ENCODE results near the gene KRTAP27-1. TPM values are rescaled to one million over a fixed set of nuclear protein-coding genes. Genes with fewer than 3 reads are reported as not detected.

Gene KRTAP27-1
- total and polyA plus RNA-seq, 2 experiments from 2014 or later: not detected

DNA sequence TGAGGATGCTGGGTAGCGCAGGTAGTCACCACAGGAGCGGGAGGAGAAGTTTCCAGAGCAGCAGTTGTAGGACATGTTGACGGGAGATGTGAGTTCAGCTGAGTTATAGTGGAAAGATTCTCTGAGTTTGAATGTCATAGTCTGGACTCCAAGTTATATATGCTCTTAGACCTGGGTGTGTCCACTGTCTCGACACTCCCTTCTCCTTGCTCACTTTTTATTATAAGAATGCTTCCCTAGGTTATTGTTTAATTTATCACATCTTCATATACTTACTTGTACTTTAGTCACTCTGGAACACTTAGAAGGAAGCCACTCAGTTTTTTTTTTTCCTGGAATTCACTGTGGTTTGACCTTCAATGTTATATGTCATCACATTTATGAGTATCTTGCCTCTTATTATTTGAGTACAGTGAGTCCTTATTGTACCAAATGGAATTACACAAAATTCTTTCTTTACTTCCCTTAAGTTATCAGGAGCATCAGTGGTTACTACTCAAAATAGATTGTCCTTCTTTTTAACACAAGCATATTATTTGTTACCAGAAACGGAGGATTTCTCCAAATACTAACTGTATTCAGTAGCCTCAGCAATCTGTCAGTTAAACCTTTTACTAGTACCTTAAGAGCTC, 34.8 kb upstream of the KRTAP27-1 start, which contains the start of gene KRTAP13-2:
Gene KRTAP13-2, minus strand, starts transcription at position 133 of the 632 bp plus-strand sequence. Its CDS starts 58 bp downstream, at position 75.
- Histone ChIP-seq H3K4me3 (no peak within 1 kb of the TSS), H3K79me2 (replicated peaks; ENCODE audit: insufficient read depth) (no peaks in the 10 kb centered on the region), H3K27ac (ENCODE audit: low read depth) (no peak within 1 kb of the TSS), H3K27me3 (ENCODE audit: insufficient read depth) (no peaks in the 10 kb centered on the region), H3K4me1 (ENCODE audit: insufficient read depth) (no peaks in the 10 kb centered on the region), H3K36me3 (ENCODE audit: insufficient read depth) (no peaks in the 10 kb centered on the region), H3K9me2 (ENCODE audit: insufficient read depth) (no peaks in the 10 kb centered on the region), H3K4me2 (no peak within 1 kb of the TSS), H4K20me1 (replicated peaks; ENCODE audit: insufficient read depth) (no peaks in the 10 kb centered on the region), H3F3A (replicated peaks; ENCODE audit: low read depth) (no peaks in the 10 kb centered on the region), H2AFZ (no peak within 1 kb of the TSS)
- H3K27ac Mint-ChIP-seq: 0 out of 2 replicates have a peak within 1 kb of the TSS, but pooled peaks have one; percentile 14
- TF ChIP-seq POLR2AphosphoS5 (IDR thresholded peaks at IDR 0.05; ENCODE audit: low read depth) (no peak), ZNF331 (CRISPR knock-in tag; IDR thresholded peaks at IDR 0.05; ENCODE audit: low read depth) (no peak), EZH2 (IDR thresholded peaks at IDR 0.05; ENCODE audit: low read depth, unreplicated experiment) (no peak), ZNF114 (CRISPR knock-in tag; IDR thresholded peaks at IDR 0.05) (no peak), NANOG (IDR thresholded peaks at IDR 0.05; ENCODE audit: borderline replicate concordance) (no peak)
- TF ChIP-seq, protein P1, sequence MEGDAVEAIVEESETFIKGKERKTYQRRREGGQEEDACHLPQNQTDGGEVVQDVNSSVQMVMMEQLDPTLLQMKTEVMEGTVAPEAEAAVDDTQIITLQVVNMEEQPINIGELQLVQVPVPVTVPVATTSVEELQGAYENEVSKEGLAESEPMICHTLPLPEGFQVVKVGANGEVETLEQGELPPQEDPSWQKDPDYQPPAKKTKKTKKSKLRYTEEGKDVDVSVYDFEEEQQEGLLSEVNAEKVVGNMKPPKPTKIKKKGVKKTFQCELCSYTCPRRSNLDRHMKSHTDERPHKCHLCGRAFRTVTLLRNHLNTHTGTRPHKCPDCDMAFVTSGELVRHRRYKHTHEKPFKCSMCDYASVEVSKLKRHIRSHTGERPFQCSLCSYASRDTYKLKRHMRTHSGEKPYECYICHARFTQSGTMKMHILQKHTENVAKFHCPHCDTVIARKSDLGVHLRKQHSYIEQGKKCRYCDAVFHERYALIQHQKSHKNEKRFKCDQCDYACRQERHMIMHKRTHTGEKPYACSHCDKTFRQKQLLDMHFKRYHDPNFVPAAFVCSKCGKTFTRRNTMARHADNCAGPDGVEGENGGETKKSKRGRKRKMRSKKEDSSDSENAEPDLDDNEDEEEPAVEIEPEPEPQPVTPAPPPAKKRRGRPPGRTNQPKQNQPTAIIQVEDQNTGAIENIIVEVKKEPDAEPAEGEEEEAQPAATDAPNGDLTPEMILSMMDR (conservative IDR thresholded peaks at IDR 0.05; ENCODE audit: low read depth in 2 of 2): no peak
- TF ChIP-seq, protein P2, sequence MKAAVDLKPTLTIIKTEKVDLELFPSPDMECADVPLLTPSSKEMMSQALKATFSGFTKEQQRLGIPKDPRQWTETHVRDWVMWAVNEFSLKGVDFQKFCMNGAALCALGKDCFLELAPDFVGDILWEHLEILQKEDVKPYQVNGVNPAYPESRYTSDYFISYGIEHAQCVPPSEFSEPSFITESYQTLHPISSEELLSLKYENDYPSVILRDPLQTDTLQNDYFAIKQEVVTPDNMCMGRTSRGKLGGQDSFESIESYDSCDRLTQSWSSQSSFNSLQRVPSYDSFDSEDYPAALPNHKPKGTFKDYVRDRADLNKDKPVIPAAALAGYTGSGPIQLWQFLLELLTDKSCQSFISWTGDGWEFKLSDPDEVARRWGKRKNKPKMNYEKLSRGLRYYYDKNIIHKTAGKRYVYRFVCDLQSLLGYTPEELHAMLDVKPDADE (IDR thresholded peaks at IDR 0.05): no peak
- TF ChIP-seq, protein P3, sequence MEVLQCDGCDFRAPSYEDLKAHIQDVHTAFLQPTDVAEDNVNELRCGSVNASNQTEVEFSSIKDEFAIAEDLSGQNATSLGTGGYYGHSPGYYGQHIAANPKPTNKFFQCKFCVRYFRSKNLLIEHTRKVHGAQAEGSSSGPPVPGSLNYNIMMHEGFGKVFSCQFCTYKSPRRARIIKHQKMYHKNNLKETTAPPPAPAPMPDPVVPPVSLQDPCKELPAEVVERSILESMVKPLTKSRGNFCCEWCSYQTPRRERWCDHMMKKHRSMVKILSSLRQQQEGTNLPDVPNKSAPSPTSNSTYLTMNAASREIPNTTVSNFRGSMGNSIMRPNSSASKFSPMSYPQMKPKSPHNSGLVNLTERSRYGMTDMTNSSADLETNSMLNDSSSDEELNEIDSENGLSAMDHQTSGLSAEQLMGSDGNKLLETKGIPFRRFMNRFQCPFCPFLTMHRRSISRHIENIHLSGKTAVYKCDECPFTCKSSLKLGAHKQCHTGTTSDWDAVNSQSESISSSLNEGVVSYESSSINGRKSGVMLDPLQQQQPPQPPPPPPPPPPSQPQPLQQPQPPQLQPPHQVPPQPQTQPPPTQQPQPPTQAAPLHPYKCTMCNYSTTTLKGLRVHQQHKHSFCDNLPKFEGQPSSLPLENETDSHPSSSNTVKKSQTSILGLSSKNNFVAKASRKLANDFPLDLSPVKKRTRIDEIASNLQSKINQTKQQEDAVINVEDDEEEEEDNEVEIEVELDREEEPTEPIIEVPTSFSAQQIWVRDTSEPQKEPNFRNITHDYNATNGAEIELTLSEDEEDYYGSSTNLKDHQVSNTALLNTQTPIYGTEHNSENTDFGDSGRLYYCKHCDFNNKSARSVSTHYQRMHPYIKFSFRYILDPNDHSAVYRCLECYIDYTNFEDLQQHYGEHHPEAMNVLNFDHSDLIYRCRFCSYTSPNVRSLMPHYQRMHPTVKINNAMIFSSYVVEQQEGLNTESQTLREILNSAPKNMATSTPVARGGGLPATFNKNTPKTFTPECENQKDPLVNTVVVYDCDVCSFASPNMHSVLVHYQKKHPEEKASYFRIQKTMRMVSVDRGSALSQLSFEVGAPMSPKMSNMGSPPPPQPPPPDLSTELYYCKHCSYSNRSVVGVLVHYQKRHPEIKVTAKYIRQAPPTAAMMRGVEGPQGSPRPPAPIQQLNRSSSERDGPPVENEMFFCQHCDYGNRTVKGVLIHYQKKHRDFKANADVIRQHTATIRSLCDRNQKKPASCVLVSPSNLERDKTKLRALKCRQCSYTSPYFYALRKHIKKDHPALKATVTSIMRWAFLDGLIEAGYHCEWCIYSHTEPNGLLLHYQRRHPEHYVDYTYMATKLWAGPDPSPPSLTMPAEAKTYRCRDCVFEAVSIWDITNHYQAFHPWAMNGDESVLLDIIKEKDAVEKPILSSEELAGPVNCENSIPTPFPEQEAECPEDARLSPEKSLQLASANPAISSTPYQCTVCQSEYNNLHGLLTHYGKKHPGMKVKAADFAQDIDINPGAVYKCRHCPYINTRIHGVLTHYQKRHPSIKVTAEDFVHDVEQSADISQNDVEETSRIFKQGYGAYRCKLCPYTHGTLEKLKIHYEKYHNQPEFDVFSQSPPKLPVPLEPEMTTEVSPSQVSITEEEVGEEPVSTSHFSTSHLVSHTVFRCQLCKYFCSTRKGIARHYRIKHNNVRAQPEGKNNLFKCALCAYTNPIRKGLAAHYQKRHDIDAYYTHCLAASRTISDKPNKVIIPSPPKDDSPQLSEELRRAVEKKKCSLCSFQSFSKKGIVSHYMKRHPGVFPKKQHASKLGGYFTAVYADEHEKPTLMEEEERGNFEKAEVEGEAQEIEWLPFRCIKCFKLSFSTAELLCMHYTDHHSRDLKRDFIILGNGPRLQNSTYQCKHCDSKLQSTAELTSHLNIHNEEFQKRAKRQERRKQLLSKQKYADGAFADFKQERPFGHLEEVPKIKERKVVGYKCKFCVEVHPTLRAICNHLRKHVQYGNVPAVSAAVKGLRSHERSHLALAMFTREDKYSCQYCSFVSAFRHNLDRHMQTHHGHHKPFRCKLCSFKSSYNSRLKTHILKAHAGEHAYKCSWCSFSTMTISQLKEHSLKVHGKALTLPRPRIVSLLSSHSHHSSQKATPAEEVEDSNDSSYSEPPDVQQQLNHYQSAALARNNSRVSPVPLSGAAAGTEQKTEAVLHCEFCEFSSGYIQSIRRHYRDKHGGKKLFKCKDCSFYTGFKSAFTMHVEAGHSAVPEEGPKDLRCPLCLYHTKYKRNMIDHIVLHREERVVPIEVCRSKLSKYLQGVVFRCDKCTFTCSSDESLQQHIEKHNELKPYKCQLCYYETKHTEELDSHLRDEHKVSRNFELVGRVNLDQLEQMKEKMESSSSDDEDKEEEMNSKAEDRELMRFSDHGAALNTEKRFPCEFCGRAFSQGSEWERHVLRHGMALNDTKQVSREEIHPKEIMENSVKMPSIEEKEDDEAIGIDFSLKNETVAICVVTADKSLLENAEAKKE (CRISPR knock-in tag; IDR thresholded peaks at IDR 0.05): no peak
- TF ChIP-seq, protein P4, sequence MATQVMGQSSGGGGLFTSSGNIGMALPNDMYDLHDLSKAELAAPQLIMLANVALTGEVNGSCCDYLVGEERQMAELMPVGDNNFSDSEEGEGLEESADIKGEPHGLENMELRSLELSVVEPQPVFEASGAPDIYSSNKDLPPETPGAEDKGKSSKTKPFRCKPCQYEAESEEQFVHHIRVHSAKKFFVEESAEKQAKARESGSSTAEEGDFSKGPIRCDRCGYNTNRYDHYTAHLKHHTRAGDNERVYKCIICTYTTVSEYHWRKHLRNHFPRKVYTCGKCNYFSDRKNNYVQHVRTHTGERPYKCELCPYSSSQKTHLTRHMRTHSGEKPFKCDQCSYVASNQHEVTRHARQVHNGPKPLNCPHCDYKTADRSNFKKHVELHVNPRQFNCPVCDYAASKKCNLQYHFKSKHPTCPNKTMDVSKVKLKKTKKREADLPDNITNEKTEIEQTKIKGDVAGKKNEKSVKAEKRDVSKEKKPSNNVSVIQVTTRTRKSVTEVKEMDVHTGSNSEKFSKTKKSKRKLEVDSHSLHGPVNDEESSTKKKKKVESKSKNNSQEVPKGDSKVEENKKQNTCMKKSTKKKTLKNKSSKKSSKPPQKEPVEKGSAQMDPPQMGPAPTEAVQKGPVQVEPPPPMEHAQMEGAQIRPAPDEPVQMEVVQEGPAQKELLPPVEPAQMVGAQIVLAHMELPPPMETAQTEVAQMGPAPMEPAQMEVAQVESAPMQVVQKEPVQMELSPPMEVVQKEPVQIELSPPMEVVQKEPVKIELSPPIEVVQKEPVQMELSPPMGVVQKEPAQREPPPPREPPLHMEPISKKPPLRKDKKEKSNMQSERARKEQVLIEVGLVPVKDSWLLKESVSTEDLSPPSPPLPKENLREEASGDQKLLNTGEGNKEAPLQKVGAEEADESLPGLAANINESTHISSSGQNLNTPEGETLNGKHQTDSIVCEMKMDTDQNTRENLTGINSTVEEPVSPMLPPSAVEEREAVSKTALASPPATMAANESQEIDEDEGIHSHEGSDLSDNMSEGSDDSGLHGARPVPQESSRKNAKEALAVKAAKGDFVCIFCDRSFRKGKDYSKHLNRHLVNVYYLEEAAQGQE (IDR thresholded peaks at IDR 0.05; ENCODE audit: unreplicated experiment): no peak
- no peaks in the 10 kb centered on the region; the same call in 2 of the 3 replicates for H3K36me3 Mint-ChIP-seq (ENCODE audit: low read depth)
- no peaks in the 10 kb centered on the region for H3K4me1 Mint-ChIP-seq
- ATAC-seq (no peak), DNase-seq (ENCODE audit: low spot score) (no peak)
- no peak within 1 kb of the TSS for H3K4me3 Mint-ChIP-seq
- H3K9me3 Mint-ChIP-seq: peaks cover 8% of the 10 kb centered on the region
- no peaks in the 10 kb centered on the region for H3K27me3 Mint-ChIP-seq (ENCODE audit: insufficient read depth, low read depth, poor library complexity)

All from GM23338 (cell line).